ENCODE measurements around the gene ARRDC2. TPM values are rescaled to one million over a fixed set of nuclear protein-coding genes. Genes with fewer than 3 reads are reported as not detected.
A peak's percentile ranks its signal among the peaks of the same experiment; 100 is the strongest.
"Not testable (repeated sequence)": the region's sequence is repeated elsewhere in the genome, so short reads cannot be mapped to it uniquely, and the experiment has no call there.

The ARRDC2 gene
- total RNA-seq, 2 donors from 2014 or later = 26.7 to 59.3 TPM

DNA sequence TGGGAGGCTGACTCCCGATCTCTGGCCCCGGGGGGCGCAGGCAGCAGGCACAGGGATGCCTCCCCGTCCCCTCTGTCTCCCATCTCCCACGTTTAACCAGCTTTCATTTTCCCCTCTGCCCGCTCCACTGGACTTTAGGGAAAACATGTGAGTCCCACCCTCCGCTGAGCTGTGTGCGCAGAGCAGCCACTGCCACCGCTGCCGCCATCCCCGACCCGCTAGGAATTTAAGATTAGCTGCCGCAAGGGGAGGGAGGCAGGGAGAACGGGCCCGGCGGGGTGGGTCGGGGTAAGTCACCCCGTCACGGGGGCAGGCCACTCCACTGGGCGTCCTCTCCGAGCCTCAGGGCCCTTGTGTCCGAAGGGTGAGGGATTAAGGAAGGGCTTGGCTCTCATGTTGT is 25.5 kb upstream of the ARRDC2 start:
- no peaks in the 10 kb centered on the region for H3K36me3 Mint-ChIP-seq

DNA sequence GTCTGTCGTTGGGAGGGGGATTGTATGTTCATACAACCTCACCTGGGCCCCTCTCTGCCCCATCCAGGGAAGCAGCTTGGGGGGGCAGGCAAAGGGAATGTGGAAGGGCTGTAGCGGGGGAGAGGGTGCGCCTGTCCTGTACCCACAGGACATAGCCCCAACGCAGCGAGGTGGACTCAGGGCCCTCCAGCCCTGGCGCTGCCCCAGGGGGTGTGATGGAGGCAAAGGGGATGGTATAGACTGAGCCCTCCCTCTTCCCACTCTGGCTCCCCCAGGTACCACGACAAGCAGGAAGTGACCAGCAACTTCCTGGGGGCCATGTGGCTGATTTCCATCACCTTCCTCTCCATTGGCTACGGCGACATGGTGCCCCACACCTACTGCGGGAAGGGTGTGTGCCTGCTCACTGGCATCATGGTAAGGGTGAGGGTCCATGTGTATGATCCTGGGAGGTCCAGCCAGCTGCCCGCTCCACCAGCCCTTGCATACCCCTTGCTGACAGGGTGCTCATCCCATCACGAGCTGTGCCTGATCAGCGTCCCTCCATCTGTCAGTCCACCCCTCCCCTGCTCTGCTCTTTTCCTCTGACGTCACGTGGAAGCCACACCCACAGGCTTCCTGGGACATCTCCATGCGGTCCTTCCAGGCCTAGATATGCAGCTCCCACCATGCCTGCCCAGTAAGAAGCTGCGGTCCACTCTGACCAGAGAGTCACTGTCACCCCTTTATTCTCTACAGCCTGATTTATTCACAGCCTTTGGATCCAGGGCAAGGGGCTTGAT is 22.7 kb upstream of the ARRDC2 start:
- Mint-ChIP-seq H3K36me3 (no peaks in the 10 kb centered on the region), H3K27ac (no peak overlapping the region), H3K9me3 (no peaks in the 10 kb centered on the region)
- ATAC-seq = no peak
- no peak for DNase-seq (ENCODE audit: low spot score in 2 of 2)

More for the DNA sequence above, 25.5 kb upstream of the ARRDC2 start:
- ATAC-seq (no peak), DNase-seq (ENCODE audit: low spot score in 2 of 2) (no peak)
- H3K27ac Mint-ChIP-seq = no peak overlapping the region
- no peaks in the 10 kb centered on the region for H3K9me3 Mint-ChIP-seq

DNA sequence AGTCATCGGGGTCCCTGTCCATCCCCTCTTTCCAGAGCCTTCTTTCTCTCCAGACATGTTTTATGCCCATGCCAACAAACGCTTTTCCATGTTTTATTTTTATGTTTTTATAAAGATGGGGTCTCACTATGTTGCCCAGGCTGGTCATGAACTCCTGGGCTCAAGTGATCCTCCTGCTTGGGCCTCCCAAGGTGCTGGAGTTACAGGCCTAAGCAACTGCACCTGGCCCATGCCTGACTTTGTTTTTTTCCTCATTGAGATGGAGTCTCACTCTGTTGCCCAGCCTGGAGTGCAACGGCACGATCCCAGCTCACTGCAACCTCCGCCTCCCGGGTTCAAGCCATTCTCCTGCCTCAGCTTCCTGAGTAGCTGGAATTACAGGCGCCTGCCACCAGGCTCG is 21.4 kb upstream of the ARRDC2 start:
- ATAC-seq; H3K27ac Mint-ChIP-seq; DNase-seq (ENCODE audit: low spot score in 2 of 2); H3K36me3 Mint-ChIP-seq; H3K9me3 Mint-ChIP-seq: not testable (repeated sequence)

DNA sequence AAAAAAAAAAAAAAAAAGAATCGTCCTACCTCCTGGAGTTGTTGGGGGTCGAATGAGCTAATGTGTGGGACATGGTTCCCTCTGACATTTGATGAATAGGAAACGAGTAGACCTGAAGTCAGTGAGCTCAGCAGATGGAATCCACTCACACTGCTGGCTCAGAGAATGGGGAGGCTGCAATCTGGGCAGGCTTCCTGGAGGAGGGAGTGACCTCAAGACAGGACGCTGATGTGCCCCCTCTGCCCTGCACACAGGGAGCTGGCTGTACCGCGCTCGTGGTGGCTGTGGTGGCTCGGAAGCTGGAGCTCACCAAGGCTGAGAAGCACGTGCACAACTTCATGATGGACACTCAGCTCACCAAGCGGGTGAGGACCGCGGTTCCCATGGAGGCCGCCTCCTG is 19.8 kb upstream of the ARRDC2 start:
- ATAC-seq = no peak
- no peak overlapping the region for H3K27ac Mint-ChIP-seq
- no peak for DNase-seq (ENCODE audit: low spot score in 2 of 2)
- no peaks in the 10 kb centered on the region for H3K36me3 Mint-ChIP-seq
- H3K9me3 Mint-ChIP-seq = no peaks in the 10 kb centered on the region

DNA sequence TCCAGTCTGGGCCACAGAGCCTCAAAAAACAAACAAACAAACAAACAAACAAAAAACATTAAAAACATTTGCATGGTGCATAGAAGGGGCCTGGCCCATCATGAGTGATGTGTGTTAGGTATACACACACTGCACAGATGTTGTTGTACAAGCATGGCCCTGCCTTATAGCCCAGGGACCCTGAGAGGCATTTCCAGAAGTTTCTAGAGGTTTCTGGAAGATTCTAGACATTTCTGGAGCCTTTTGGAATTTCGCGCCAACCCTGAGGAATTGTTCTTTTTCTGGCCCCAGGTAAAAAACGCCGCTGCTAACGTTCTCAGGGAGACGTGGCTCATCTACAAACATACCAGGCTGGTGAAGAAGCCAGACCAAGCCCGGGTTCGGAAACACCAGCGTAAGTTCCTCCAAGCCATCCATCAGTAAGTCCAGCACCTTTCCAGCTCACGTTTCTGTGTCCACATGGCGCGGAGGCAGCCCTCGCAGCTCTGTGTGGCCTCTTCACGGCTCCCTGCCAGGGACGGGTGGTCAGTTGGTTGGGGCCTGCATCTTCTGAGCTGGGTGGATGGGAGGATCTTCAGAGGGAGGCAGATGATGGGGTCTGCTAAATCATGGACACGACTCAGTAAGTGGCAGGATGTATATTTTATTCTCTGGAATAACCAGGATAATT is 18.4 kb upstream of the ARRDC2 start:
- H3K27ac Mint-ChIP-seq = no peak overlapping the region
- ATAC-seq (no peak), DNase-seq (ENCODE audit: low spot score in 2 of 2) (no peak)
- H3K36me3 Mint-ChIP-seq = no peaks in the 10 kb centered on the region
- H3K9me3 Mint-ChIP-seq = no peaks in the 10 kb centered on the region

DNA sequence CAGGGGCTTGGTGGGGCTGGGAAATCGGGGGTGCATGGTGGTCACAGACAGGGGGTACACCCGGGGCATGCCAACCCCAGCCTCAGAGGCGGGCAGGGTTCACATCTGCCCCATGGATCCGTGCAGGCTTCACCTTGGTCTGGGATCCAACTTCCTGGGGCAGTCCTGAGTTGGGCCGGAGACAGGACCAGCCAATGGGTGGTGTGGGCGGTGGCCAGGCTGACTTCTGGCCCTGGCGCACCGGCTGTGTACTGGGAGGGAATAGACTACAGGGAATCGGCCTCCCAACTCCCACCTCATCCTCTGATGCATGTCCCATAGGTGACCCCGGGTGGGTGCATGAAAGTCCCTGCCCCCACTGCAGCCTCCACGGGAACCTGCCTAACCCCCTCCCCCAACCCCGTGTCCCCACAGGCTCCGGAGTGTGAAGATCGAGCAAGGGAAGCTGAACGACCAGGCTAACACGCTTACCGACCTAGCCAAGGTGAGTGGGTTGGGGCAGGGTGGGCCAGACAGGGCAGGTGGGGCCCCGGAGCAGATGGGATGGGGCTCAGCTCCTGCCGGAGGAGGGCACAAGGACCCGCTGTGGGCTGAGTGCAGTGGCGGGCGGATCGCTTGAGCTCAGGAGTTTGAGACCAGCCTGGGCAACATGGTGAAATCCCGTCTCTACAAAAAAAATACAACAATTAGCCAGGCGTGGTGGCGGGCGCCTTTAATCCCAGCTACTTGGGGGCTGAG is 14.7 kb upstream of the ARRDC2 start:
- Mint-ChIP-seq H3K36me3 (no peaks in the 10 kb centered on the region), H3K27ac (no peak overlapping the region), H3K9me3 (no peaks in the 10 kb centered on the region)
- ATAC-seq = no peak
- DNase-seq (ENCODE audit: low spot score in 2 of 2) = no peak

DNA sequence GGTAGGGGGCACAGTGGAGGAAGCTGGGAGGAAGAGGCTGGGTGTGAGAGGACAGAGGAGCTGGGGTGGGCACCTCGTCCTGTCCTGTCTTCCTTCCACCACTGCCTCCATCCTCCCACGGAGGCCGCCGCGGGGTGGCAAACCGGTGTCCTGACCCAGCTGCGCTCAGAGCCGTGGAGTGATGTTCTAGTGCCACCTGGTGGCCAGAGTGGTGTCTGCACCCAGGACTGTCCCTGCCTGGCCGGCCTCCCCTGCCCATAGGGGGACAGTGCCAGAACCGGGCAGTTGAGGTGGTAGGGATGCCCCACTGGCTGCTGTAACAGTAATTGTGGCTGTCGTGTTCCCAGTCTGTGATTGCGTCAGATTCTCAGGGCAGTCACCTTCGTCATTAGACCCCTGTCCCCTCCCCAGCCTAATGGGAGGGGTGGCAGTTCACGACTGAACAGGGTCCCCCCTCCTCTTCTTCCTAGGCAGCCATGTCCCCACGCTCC is 11.1 kb upstream of the ARRDC2 start:
- peak overlapping the region in 1 of 2 donors; percentile 54 for H3K27ac Mint-ChIP-seq
- ATAC-seq = peak; percentile 52 to 69
- H3K36me3 Mint-ChIP-seq = no peaks in the 10 kb centered on the region
- peak; percentile 89 to 97 for DNase-seq (ENCODE audit: low spot score in 2 of 2)
- H3K9me3 Mint-ChIP-seq = no peaks in the 10 kb centered on the region

DNA sequence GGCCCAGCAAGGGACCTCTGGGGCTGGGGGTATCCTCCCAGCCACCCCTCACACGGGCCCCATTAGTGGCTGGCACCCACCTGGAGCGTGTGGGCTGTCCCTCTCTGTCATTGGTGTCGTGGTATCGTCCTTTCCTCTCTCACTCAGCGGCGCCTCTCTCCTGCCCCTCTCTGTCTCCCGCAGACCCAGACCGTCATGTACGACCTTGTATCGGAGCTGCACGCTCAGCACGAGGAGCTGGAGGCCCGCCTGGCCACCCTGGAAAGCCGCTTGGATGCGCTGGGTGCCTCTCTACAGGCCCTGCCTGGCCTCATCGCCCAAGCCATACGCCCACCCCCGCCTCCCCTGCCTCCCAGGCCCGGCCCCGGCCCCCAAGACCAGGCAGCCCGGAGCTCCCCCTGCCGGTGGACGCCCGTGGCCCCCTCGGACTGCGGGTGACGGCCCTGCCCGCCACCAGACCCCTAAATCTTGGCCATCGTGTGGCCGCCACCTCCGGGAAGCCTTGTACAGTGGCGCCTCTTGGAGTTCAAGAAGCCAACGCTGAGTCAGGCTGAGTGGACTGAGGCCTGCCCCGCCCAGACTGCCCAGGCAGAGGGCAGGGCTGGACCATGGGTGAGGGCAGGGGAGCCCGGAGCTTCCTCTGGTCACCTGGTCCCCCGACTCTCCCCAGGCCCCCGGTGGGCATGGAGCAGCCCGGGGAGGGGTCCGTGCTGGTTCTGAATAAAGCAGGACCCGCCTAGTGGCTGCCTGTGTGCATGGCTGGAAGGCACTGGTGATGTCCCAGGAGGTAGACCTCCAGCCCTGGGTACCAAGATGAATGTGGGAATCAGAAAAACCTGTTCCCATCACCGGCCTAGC is 9.8 kb upstream of the ARRDC2 start:
- Mint-ChIP-seq H3K36me3 (peaks cover 0 to 6% of the 10 kb centered on the region in 2 donors), H3K27ac (no peak overlapping the region), H3K9me3 (no peaks in the 10 kb centered on the region)
- DNase-seq (ENCODE audit: low spot score in 2 of 2) (no peak), ATAC-seq (no peak)

DNA sequence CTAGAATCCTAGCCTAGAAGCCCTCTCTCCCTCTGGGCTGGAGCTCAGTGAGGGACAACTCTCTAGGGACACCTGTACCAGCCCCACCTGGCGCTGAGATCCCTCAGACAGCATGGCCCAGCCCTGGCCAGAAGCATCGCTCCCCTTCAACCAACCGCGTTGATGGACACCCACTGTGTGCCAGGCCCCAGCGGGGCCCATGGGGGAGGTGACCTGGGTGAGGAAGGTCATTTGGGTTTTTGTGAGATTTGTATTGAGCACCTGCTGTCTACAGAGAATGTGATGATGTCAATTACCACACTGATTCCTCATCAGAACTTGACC is 9.2 kb upstream of the ARRDC2 start:
- Mint-ChIP-seq H3K27ac (peak overlapping the region in 1 of 2 donors; percentile 46), H3K9me3 (no peaks in the 10 kb centered on the region), H3K36me3 (peaks cover 0 to 6% of the 10 kb centered on the region in 2 donors)
- DNase-seq (ENCODE audit: low spot score in 2 of 2) = no peak
- no peak for ATAC-seq

DNA sequence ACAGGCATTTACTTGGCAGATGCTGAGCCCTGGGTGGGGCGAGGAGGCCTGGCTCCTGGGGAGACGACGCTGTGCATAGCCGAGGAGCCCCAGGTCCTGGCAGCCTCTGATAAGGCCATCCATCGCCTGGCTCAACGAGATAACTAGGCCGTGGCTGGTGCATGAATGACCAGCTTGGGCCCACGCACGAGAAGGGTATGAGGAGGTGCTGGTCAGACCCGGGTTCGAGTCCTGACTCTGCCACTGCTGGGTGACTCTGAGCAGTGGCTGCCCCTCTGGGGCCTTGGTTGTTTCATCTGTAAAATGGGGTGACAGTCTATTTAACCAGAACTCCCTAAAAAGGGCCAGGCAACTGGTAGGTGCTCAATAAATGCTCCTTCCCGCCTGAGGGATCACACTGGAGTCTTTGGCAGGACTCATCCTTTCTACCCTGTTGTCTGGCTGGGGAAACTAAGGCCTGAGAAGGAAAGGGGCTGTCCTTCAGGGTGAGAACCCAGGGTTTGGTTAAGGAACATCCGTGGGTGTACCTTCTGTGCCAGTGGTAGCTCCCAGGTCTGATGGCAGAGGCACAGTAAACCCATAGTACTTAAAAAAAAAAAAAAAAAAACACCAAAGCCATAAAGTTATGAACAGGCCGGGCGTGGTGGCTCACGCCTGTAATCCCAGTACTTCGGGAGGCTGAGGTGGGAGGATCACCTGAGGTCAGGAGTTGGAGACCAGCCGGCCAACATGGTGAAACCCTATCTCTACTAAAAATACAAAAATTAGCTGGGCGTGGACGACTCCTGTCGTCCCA is 8.1 kb upstream of the ARRDC2 start:
- no peak for DNase-seq (ENCODE audit: low spot score in 2 of 2)
- Mint-ChIP-seq H3K27ac (peak overlapping the region; percentile 78 to 90), H3K9me3 (no peaks in the 10 kb centered on the region), H3K36me3 (peaks cover 0 to 6% of the 10 kb centered on the region in 2 donors)
- ATAC-seq = no peak

DNA sequence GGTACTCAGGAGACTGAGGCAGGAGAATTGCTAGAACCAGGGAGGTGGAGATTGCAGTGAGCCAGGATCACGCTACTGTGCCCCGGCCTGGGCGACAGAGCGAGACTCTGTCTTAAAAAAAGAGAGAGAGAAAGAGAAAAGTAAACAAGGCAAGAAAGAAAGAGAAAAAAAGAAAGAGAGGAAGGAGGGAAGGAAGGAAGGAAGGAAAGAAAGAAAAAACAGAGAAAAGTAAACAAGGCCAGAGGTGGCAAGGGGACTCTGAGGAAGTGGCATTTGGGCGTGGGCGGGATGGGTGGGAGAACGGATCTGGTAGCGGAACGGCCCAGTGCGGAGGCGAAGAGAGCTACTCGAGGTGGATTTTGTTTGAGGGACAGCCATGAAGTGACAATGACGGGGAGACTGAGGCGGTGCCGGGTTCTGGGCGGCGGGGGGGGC is 7.5 kb upstream of the ARRDC2 start:
- Mint-ChIP-seq H3K9me3 (no peaks in the 10 kb centered on the region), H3K27ac (peak overlapping the region; percentile 78 to 90), H3K36me3 (peaks cover 0 to 6% of the 10 kb centered on the region in 2 donors)
- ATAC-seq (no peak), DNase-seq (ENCODE audit: low spot score in 2 of 2) (no peak)

DNA sequence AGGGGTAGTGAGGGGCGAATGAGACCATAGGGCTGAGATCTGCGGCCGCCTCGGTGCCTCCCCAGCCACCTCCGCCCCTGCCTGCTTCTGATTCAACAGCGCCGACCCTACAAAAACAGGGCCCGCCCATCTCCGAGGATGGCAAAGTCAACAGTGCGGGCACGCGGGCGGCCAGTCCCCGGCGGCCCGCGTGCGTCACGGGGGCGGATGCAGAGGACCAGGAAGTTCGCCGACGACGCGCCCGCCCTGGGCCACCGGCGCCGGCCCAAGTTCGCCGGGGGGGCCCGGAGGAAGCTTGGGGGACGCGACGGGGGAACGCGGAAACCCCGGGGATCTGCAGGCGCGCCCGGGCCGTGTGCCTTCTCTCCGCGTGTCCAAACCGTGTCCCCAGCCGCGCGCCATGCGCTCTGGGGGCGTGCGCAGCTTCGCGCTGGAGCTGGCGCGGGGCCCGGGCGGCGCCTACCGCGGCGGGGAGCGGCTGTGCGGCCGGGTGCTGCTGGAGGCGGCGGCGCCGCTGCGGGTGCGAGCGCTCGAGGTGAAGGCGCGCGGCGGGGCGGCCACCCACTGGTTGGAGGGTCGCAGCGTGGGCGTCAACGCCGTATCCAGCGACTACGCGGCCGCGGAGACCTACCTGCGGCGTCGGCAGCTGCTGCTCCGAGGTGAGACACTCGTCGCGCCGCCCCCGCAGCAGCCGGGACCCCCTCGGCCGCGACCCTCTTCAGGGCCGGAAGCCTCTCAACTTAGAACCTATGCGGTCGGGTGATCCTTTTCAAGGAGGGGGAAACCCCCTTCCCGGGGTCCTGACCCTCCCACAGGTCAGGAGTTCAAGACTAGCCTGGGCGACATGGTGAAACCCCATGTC is 6.8 kb upstream of the ARRDC2 start:
- Mint-ChIP-seq H3K36me3 (peaks cover 0 to 6% of the 10 kb centered on the region in 2 donors), H3K9me3 (no peaks in the 10 kb centered on the region), H3K27ac (peak overlapping the region; percentile 44 to 90)
- peak; percentile 89 to 90 for ATAC-seq
- DNase-seq (ENCODE audit: low spot score in 2 of 2) = peak; percentile 86 to 97

DNA sequence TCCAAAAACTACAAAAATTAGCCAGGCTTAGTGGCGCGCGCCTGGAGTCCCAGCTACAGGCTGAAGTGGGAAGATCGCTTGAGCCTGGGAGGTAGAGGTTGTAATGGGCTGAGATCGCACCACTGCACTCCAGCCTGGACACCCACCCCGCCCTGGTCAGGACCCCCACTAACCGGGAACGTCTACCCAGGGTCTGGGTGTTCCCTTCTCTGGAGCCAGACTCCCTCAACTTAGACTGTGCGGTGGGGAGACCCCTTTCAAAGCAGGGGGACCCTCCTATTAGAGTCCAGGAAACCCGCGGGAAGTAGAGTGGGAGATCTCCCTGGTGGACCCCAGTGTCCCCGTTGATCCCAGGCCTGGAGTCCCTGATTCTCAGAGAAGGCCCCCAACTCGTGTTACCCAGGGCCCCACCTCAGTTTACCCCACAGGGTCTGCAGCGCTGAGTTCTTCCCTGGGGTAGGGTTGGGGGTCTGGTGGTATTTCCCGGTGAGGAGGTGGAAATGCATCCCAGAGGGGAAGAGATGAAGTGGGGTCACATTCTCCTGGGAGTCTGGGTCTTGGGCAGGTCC is 6.1 kb upstream of the ARRDC2 start:
- no peak for ATAC-seq
- no peaks in the 10 kb centered on the region for H3K9me3 Mint-ChIP-seq
- no peak for DNase-seq (ENCODE audit: low spot score in 2 of 2)
- H3K36me3 Mint-ChIP-seq = peaks cover 3 to 6% of the 10 kb centered on the region in 2 donors
- H3K27ac Mint-ChIP-seq = peak overlapping the region in 1 of 2 donors; percentile 90

DNA sequence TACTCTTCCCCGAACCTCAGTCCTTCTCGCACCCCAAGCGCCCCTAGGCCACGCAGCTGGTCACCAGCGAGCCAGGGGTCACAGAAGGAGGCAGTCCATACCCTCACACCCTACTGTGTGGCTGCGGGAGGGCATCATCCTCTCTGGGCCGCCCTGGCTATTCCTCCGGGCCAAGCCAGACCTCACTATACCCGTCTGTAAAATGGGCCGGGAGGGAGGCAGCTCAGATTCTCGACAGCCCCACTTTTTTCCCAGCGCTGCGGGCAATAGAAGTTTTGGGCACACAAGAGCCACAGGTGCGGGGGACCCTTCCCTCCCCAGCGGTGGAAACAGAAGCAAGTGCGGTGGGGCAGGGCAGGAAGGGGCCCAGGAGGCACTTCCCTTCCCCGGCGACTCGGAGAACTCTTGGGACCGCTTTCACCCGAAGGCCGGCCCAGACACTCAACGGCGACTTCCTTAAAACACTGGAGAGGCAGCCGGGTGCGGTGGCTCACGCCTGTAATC is 5.6 kb upstream of the ARRDC2 start:
- H3K9me3 Mint-ChIP-seq = no peaks in the 10 kb centered on the region
- peak overlapping the region; percentile 50 to 90 for H3K27ac Mint-ChIP-seq
- peaks cover 6 to 8% of the 10 kb centered on the region in 2 donors for H3K36me3 Mint-ChIP-seq
- DNase-seq (ENCODE audit: low spot score in 2 of 2) = peak in 1 of 2 donors; percentile 65
- no peak for ATAC-seq
